GM12891 (cell line): ENCODE results near the gene TGFBI.

Source experiments
- DNase-seq: peaks from one replicate; pipeline ENCODE4 v3.0.0; 2011; ENCODE audit warnings: low spot score; ENCODE audit not compliant: insufficient read length
- FAIRE-seq: peaks from 2 replicates; lab custom pipeline; 2011; peaks lifted over from hg19 to GRCh38; lab: Jason Lieb, UNC
- PAX5 ChIP-seq: IDR thresholded peaks from 2 replicates; pipeline ENCODE4 v1.6.1; 2011; ENCODE audit warnings: low read length, moderate library complexity, mild to moderate bottlenecking; ENCODE audit not compliant: insufficient read depth, severe bottlenecking
- POLR2A ChIP-seq: IDR thresholded peaks from 2 replicates; pipeline ENCODE4 v1.6.1; 2011; ENCODE audit warnings: low read depth, low read length, control low read depth
- POLR2AphosphoS5 ChIP-seq: IDR thresholded peaks from 2 replicates; pipeline ENCODE4 v1.6.1; 2011; ENCODE audit warnings: low read depth, low read length, control low read depth
- POU2F2 ChIP-seq: IDR thresholded peaks from 2 replicates; pipeline ENCODE4 v1.6.1; 2011; ENCODE audit warnings: low read depth, mild to moderate bottlenecking, control low read depth, low read length, moderate library complexity
- SPI1 ChIP-seq: IDR thresholded peaks from 2 replicates; pipeline ENCODE4 v1.6.1; 2011; ENCODE audit warnings: low read depth, low read length, control low read depth
- TAF1 ChIP-seq: IDR thresholded peaks from 2 replicates; pipeline ENCODE4 v1.6.1; 2011; ENCODE audit warnings: low read depth, low read length, control low read depth

The TGFBI gene

DNA sequence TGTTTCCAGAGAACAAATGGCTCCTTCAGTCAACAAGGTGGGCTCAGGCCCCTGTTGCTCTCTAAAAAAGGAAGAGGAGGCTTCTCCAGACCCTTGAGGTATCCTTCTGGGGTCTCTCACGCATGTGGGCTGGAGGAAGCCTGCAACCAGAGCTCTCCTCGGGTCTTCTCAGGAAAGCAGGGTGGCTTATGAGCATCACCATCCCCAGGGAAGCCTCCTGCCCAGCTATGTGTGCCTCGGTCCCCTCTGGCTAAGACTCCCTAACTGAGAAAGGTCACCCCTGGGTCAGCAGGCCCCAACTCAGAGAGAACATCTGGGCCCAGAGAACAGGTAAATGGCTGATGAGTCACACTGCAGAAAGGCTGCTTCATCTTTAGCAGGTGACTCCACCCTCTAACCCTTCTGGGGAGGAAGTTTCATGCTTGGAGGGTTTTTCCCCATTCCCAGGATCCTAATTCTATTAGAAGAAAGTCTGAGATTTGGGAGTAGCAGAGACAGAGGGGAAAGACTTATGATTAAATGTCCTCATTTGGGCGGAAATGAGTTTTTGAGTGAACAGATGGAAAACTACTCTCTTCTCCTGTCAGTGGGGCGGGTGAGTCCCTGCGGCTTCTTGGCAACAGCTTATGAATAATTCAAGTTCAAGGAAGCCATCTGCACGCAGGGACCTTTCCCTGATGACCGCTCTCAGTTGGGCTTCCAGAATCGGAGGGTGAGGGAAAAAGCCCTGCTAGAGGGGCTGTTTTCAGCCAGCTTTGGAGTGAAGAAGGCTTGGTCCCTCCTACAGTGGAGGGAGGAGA lies 41.9 kb downstream of the TGFBI start:
- no peak for DNase-seq
- TF ChIP-seq TAF1, result no peak
- TF ChIP-seq SPI1, result no peak
- no peak for TF ChIP-seq POU2F2
- no peak for TF ChIP-seq POLR2A
- TF ChIP-seq POLR2AphosphoS5, result no peak
- TF ChIP-seq PAX5, result no peak
- no peak for FAIRE-seq

- FAIRE-seq (no peak), DNase-seq (no peak)
- TF ChIP-seq TAF1 (no peak), PAX5 (no peak), POLR2A (no peak), POLR2AphosphoS5 (no peak), SPI1 (no peak), POU2F2 (no peak)
These were observed 45.1 kb downstream of the TGFBI start for GRCh38 chr5:136073714-136074529.

- DNase-seq, result no peak
- FAIRE-seq, result no peak
- TF ChIP-seq SPI1 (no peak), TAF1 (no peak), POU2F2 (no peak), POLR2A (no peak), POLR2AphosphoS5 (no peak), PAX5 (no peak)
These were observed 46.7 kb downstream of the TGFBI start for GRCh38 chr5:136075466-136075891.

DNA sequence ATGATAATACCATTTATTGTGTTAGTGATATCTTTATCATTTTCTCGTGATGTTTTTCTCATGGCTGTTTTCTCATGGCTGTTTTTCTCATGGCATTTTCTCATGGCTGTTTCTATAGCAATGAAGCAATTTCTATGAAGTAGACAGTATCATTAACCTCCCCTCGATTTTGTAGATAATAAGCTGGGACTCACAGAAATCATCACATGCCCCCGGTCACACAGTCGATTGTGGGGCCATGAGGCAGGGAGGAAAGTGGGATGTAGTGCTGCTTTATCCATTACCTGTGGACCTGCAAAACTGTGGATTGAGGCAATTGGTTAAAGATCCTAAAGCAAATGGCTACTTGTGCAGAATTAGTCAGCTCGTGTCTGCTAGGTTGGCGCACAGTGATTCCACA lies 47.3 kb downstream of the TGFBI start:
- DNase-seq, result no peak
- TF ChIP-seq SPI1, result no peak
- no peak for TF ChIP-seq TAF1
- no peak for TF ChIP-seq POU2F2
- TF ChIP-seq POLR2AphosphoS5, result no peak
- no peak for TF ChIP-seq PAX5
- no peak for TF ChIP-seq POLR2A
- no peak for FAIRE-seq

- no peak for FAIRE-seq
- TF ChIP-seq PAX5 (no peak), SPI1 (no peak), POU2F2 (no peak), POLR2AphosphoS5 (no peak), TAF1 (no peak), POLR2A (no peak)
- no peak for DNase-seq
These were observed 48.2 kb downstream of the TGFBI start for GRCh38 chr5:136076881-136077445.

- no peak for FAIRE-seq
- TF ChIP-seq POLR2AphosphoS5, result no peak
- no peak for TF ChIP-seq POLR2A
- TF ChIP-seq SPI1, result no peak
- no peak for TF ChIP-seq POU2F2
- TF ChIP-seq TAF1, result no peak
- peak; percentile 18 for DNase-seq
These were observed 50.6 kb downstream of the TGFBI start for GRCh38 chr5:136079195-136079985.

DNA sequence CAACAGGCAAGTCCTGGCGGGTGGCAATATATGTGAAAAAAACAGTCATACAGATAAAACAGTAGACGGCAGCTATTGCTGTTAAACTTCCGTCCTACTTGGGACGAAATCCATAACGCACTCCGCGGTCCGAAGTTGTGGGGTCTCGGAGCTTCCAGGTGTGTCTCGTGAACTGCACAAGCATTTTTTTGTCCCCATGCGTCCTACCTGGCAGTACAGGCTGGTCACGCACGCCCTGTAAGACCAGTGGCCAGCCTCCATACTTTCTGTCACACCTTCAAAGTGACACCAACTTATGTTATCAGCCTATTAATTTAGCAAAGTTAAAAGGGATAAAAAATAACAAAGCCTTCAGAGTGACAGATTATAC lies 51.3 kb downstream of the TGFBI start:
- no peak for TF ChIP-seq SPI1
- no peak for TF ChIP-seq PAX5
- TF ChIP-seq POLR2AphosphoS5, result no peak
- TF ChIP-seq TAF1, result no peak
- no peak for TF ChIP-seq POU2F2
- no peak for TF ChIP-seq POLR2A
- FAIRE-seq (no peak), DNase-seq (no peak)

DNA sequence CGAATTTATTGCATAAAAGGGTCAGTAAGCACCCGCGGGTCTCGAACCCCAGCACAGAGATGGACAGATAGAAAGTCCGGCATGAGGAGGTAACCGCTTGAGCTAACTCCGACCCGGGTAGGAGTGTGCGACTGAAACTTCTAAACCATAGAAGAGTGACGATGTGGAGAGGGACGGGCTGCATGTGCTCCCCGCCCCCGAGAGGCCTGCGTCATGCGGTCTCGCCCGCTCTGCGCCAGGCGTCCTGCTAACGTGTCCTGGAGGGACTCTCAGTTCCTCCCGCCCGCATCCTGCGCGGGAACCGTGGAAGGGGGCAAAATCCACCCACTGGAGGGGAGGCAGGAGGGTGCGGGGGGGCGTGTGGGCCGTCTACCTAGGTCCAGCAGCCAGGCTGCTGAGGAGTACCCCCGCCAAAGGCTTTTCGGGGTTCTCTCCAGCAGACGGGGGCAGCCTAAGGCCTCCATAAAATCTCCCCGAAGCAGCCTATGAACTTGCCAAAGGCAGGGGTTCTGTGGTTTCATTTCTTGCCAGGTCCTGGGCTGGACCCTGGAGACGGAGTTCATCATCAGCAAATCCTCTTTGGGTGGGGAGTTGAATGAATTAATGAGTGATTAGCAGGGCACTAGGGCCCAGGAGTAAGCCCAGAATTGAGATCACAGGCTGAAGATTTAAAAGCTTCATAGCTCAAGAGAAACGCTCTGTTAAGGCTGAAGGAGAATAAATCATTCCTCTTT lies 51.9 kb downstream of the TGFBI start:
- TF ChIP-seq PAX5 (no peak), POLR2AphosphoS5 (peak; percentile 74; the same call in 1 of the 2 replicates), TAF1 (no peak), POU2F2 (peak; percentile 75), POLR2A (peak; percentile 67), SPI1 (peak; percentile 93)
- DNase-seq (peak; percentile 71), FAIRE-seq (peak; percentile 97)
